GM19025 (cell line): ENCODE data around the gene SH3RF1.

Experiments used
- ATAC-seq: cut with Tn5 transposase; IDR thresholded peaks from one replicate; pipeline ENCODE4 v1.9.1; 2021; ENCODE audit warnings: mild to moderate bottlenecking, low read depth, moderate library complexity; ENCODE audit not compliant: unreplicated experiment

The SH3RF1 gene

GRCh38 chr4:169252339-169253112 lies 18.2 kb downstream of the SH3RF1 start:
- ATAC-seq = peak; percentile 65

GRCh38 chr4:169251291-169252235 lies 19.2 kb downstream of the SH3RF1 start:
- no peak for ATAC-seq

- no peak for ATAC-seq
Observed at GRCh38 chr4:169250796-169251195, 20.0 kb downstream of the SH3RF1 start.

- no peak for ATAC-seq
Observed at GRCh38 chr4:169249999-169250398, 20.8 kb downstream of the SH3RF1 start.

- ATAC-seq = peak; percentile 57
Observed at GRCh38 chr4:169249214-169249973, 21.4 kb downstream of the SH3RF1 start.

GRCh38 chr4:169248645-169249044 lies 22.1 kb downstream of the SH3RF1 start:
- no peak for ATAC-seq

- no peak for ATAC-seq
Observed at GRCh38 chr4:169246957-169247396, 23.8 kb downstream of the SH3RF1 start.

- no peak for ATAC-seq
Observed at GRCh38 chr4:169246279-169246678, 24.5 kb downstream of the SH3RF1 start.

- no peak for ATAC-seq
Observed at GRCh38 chr4:169245061-169245460, 25.7 kb downstream of the SH3RF1 start.

GRCh38 chr4:169243825-169244609 lies 26.7 kb downstream of the SH3RF1 start:
- no peak for ATAC-seq

- no peak for ATAC-seq
Observed at GRCh38 chr4:169241464-169241863, 29.3 kb downstream of the SH3RF1 start.

GRCh38 chr4:169239221-169239905 lies 31.4 kb downstream of the SH3RF1 start:
- no peak for ATAC-seq

- no peak for ATAC-seq
Observed at GRCh38 chr4:169238445-169238844, 32.3 kb downstream of the SH3RF1 start.

- ATAC-seq = no peak
Observed at GRCh38 chr4:169236873-169237626, 33.7 kb downstream of the SH3RF1 start.

GRCh38 chr4:169236078-169236477 lies 34.7 kb downstream of the SH3RF1 start:
- ATAC-seq = no peak

GRCh38 chr4:169234137-169234855 lies 36.5 kb downstream of the SH3RF1 start:
- no peak for ATAC-seq

- ATAC-seq = no peak
Observed at GRCh38 chr4:169233691-169234090, 37.1 kb downstream of the SH3RF1 start.

- no peak for ATAC-seq
Observed at GRCh38 chr4:169231647-169232262, 39.0 kb downstream of the SH3RF1 start.
